IPS-15b (cell line): ENCODE data around the gene CSRNP2.

Experiments used
- H3K27me3 ChIP-seq: one replicate; pipeline ENCODE4 v1.6.1; 2013; ENCODE audit warnings: low read length; ENCODE audit not compliant: control insufficient read depth, insufficient read depth
- H3K36me3 ChIP-seq: one replicate; pipeline ENCODE4 v1.6.1; 2013; ENCODE audit warnings: low read length; ENCODE audit not compliant: control insufficient read depth, insufficient read depth
- H3K4me1 ChIP-seq: one replicate; pipeline ENCODE4 v1.6.1; 2013; ENCODE audit warnings: mild to moderate bottlenecking, low read length; ENCODE audit not compliant: control insufficient read depth, insufficient read depth
- H3K4me3 ChIP-seq: one replicate; pipeline ENCODE4 v1.5.1; 2013; ENCODE audit warnings: low read depth, low read length
- H3K9ac ChIP-seq: one replicate; pipeline ENCODE4 v1.6.1; 2013; ENCODE audit warnings: low read depth, mild to moderate bottlenecking, low read length
- H3K9me3 ChIP-seq: one replicate; pipeline ENCODE4 v1.6.1; 2013; ENCODE audit warnings: mild to moderate bottlenecking, low read length; ENCODE audit not compliant: control insufficient read depth, insufficient read depth

The CSRNP2 gene

GRCh38 chr12:51049525-51049924 is 33.9 kb downstream of the CSRNP2 start:
- H3K9ac ChIP-seq = no peak overlapping the region
- no peak overlapping the region for H3K4me3 ChIP-seq
- no peaks in the 10 kb centered on the region for H3K9me3 ChIP-seq
- H3K4me1 ChIP-seq = peaks cover 3% of the 10 kb centered on the region
- H3K36me3 ChIP-seq = peaks cover 12% of the 10 kb centered on the region
- H3K27me3 ChIP-seq = no peaks in the 10 kb centered on the region

- H3K4me3 ChIP-seq = peak overlapping the region; percentile 87
Measured at GRCh38 chr12:51048661-51049251, 34.6 kb downstream of the CSRNP2 start.

GRCh38 chr12:51047655-51048540 is 35.5 kb downstream of the CSRNP2 start, which contains the start of gene LETMD1:
TSS of gene LETMD1 (plus strand) at chr12:51048327. CDS start at chr12:51048357, 30 bp downstream.
- H3K9me3 ChIP-seq = no peaks in the 10 kb centered on the region
- peaks cover 3% of the 10 kb centered on the region for H3K4me1 ChIP-seq
- no peaks in the 10 kb centered on the region for H3K36me3 ChIP-seq
- H3K27me3 ChIP-seq = no peaks in the 10 kb centered on the region
- H3K9ac ChIP-seq = peak within 1 kb of the TSS; percentile 87
- peak within 1 kb of the TSS; percentile 87 for H3K4me3 ChIP-seq

More at GRCh38 chr12:51048661-51049251, 34.6 kb downstream of the CSRNP2 start:
- H3K4me1 ChIP-seq = peaks cover 3% of the 10 kb centered on the region
- no peaks in the 10 kb centered on the region for H3K9me3 ChIP-seq
- H3K27me3 ChIP-seq = no peaks in the 10 kb centered on the region
- peaks cover 4% of the 10 kb centered on the region for H3K36me3 ChIP-seq
- peak overlapping the region; percentile 87 for H3K9ac ChIP-seq

- H3K9ac ChIP-seq = no peak overlapping the region
- no peaks in the 10 kb centered on the region for H3K36me3 ChIP-seq
- H3K4me3 ChIP-seq = no peak overlapping the region
Measured at GRCh38 chr12:51036279-51036678, 47.1 kb downstream of the CSRNP2 start.

GRCh38 chr12:51033457-51034089 is 49.8 kb downstream of the CSRNP2 start:
- Histone ChIP-seq H3K4me3 (no peak overlapping the region), H3K9ac (no peak overlapping the region), H3K27me3 (no peaks in the 10 kb centered on the region), H3K4me1 (peaks cover 6% of the 10 kb centered on the region), H3K9me3 (no peaks in the 10 kb centered on the region), H3K36me3 (no peaks in the 10 kb centered on the region)

More at GRCh38 chr12:51036279-51036678, 47.1 kb downstream of the CSRNP2 start:
- H3K9me3 ChIP-seq = no peaks in the 10 kb centered on the region
- no peaks in the 10 kb centered on the region for H3K27me3 ChIP-seq
- H3K4me1 ChIP-seq = no peaks in the 10 kb centered on the region

- no peaks in the 10 kb centered on the region for H3K9me3 ChIP-seq
- H3K9ac ChIP-seq = no peak overlapping the region
- peaks cover 9% of the 10 kb centered on the region for H3K4me1 ChIP-seq
- no peaks in the 10 kb centered on the region for H3K36me3 ChIP-seq
- H3K4me3 ChIP-seq = no peak overlapping the region
- no peaks in the 10 kb centered on the region for H3K27me3 ChIP-seq
Measured at GRCh38 chr12:51033048-51033447, 50.3 kb downstream of the CSRNP2 start.

GRCh38 chr12:51028813-51029150 is 54.6 kb downstream of the CSRNP2 start:
- no peaks in the 10 kb centered on the region for H3K27me3 ChIP-seq
- H3K9ac ChIP-seq = no peak overlapping the region
- peaks cover 23% of the 10 kb centered on the region for H3K4me1 ChIP-seq
- H3K9me3 ChIP-seq = no peaks in the 10 kb centered on the region
- no peak overlapping the region for H3K4me3 ChIP-seq
- H3K36me3 ChIP-seq = peaks cover 2% of the 10 kb centered on the region

GRCh38 chr12:51028126-51028812 is 55.1 kb downstream of the CSRNP2 start:
- no peak overlapping the region for H3K4me3 ChIP-seq
- H3K36me3 ChIP-seq = peaks cover 2% of the 10 kb centered on the region
- H3K4me1 ChIP-seq = peaks cover 23% of the 10 kb centered on the region
- H3K27me3 ChIP-seq = no peaks in the 10 kb centered on the region
- no peaks in the 10 kb centered on the region for H3K9me3 ChIP-seq
- H3K9ac ChIP-seq = no peak overlapping the region

GRCh38 chr12:51027342-51027835 is 56.0 kb downstream of the CSRNP2 start:
- no peaks in the 10 kb centered on the region for H3K27me3 ChIP-seq
- H3K4me1 ChIP-seq = peaks cover 23% of the 10 kb centered on the region
- H3K36me3 ChIP-seq = peaks cover 2% of the 10 kb centered on the region
- H3K4me3 ChIP-seq = no peak overlapping the region
- H3K9ac ChIP-seq = no peak overlapping the region
- H3K9me3 ChIP-seq = no peaks in the 10 kb centered on the region

- Histone ChIP-seq H3K4me3 (peak within 1 kb of the TSS; percentile 63), H3K4me1 (peaks cover 23% of the 10 kb centered on the region), H3K36me3 (peaks cover 2% of the 10 kb centered on the region), H3K9ac (peak within 1 kb of the TSS; percentile 87), H3K27me3 (no peaks in the 10 kb centered on the region), H3K9me3 (no peaks in the 10 kb centered on the region)
Measured at GRCh38 chr12:51025836-51026638, 57.4 kb downstream of the CSRNP2 start, which contains the start of gene SLC11A2. TSS of gene SLC11A2 (minus strand) at chr12:51026384. CDS start at chr12:51010728, 15,656 bp downstream.
